ENCODE measurements around the gene PSMG4.

The PSMG4 gene

GRCh38 chr6:3258720-3259490 is at the start of gene PSMG4:
TSS of gene PSMG4 (plus strand) at chr6:3258947. CDS start at chr6:3259023, 76 bp downstream.
- DNase-seq (ENCODE audit: low read depth, low spot score) = no peak

- DNase-seq (ENCODE audit: low read depth, low spot score) = peak; percentile 97
Measured at GRCh38 chr6:3209114-3210023, 49.4 kb upstream of the PSMG4 start.

DNA sequence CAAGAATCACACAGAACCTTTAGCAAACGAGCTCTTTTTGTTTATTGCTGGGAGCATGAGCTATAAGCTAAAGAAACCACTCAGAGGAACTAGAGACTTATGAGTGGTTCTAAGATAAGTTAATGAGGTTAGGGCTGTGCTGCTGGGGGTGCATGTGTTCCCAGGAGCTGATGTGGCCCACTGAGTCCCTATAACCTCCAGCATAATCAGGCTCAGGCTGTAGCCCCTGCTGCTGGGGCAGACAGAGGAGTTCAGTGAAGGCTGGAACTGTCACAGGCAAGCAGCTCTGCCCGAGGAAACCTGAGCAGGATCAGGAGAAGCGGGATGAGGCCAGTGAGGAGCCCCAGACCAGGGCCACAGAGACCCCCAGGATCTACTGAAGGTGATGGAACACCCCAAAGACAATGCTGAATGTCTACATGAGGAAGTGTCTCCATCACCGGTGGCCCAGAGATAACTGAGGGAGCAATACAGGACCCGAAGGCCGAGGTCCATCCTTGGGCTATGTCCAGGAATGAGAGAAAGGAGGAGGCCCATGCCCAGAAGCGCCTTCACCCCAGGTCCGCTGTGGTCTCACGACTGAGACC is 48.6 kb upstream of the PSMG4 start:
- no peak for DNase-seq (ENCODE audit: low read depth, low spot score)

- no peak for DNase-seq (ENCODE audit: low read depth, low spot score)
Measured at GRCh38 chr6:3211681-3212080, 47.1 kb upstream of the PSMG4 start.

DNA sequence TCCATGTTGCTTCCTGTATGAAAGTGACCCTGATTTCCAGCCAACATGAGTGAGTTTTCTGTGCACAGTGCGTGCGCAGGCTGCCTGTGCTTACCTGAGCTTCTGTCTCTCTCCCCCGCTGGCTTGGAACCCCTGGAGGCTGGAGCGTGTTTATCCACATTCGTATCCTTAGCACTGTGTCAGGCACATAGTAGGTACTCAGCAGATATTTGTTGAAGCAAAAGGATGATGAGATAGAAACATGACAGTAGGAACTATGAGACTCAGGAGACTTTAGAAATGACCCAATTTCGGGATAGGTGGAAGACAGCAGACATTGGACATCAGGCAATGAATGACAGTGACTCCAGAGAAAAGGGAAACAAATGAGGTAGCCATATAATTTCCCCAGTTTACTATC is 46.5 kb upstream of the PSMG4 start:
- DNase-seq (ENCODE audit: low read depth, low spot score) = no peak

DNA sequence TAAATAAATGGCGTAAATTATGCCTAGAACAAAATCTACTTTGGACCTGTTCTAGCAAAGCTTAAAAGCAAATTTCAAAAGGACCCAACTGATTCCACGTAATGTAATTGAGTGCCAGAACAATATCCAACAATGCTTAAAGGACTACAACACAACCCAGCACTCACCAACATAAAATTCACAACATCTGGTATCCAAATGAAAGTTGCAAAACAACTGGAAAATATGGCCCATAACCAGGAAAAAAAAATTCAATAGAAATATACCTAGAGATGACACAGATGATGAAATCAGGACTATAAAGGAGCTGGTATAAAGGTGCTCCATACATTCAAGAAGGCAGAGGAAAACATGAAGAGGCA is 45.4 kb upstream of the PSMG4 start:
- no peak for DNase-seq (ENCODE audit: low read depth, low spot score)

DNA sequence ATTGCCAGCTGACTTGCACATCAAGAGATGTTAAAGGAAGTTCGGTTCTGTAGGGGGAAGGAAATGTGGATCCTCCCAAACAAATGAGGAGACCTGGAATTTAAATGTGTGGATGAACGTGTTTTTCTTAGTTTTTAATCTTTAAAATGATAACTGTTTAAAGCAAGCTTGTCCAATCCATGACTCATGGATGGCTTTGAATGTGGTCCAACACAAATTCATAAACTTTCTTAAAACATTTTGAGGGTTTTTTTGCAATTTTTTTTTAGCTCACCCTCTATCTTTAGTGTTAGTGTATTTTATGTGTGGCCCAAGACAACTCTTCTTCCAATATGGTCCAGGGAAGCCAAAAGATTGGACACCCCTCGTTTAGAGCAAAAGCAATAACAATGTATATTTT is 43.8 kb upstream of the PSMG4 start:
- DNase-seq (ENCODE audit: low read depth, low spot score) = no peak

DNA sequence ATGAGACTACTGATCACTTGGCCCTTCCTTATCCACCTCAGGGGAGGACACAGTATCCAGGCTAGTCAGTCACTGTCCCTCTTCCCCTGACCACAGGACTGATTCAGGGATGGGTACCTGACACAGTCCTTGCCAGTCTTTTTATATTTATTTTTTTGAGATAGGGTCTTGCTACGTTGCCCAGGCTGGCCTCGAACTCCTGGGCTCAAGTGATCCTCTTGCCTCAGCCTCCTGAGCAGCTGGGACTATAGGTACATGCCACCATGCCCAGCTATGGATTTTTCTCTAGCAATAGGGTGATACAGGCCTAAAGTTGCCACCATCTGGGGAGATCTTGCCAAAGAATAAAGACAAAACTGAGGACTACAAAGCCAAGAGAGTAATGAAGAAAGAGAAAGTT is 41.5 kb upstream of the PSMG4 start:
- DNase-seq (ENCODE audit: low read depth, low spot score) = no peak

DNA sequence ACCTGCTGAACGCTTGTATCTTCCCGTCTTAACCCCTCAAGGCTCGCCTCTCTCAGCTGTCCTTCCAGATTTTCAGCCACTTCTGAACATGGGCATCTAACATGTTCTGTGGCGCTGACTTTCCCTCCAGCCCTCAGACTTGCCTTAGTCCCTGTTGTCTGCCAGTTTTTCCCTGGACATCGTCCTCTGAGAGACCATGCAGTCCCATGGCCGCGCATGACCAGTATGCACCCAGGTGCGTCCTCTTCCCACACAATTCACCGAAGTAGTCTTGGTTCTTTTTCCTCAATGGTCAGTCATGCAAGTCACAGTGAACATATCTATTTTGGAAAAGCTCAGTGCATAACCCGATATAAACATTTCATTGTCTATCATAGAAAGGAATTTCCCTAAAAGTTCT is 40.5 kb upstream of the PSMG4 start:
- DNase-seq (ENCODE audit: low read depth, low spot score) = no peak

GRCh38 chr6:3220366-3220765 is 38.4 kb upstream of the PSMG4 start:
- DNase-seq (ENCODE audit: low read depth, low spot score) = no peak

DNA sequence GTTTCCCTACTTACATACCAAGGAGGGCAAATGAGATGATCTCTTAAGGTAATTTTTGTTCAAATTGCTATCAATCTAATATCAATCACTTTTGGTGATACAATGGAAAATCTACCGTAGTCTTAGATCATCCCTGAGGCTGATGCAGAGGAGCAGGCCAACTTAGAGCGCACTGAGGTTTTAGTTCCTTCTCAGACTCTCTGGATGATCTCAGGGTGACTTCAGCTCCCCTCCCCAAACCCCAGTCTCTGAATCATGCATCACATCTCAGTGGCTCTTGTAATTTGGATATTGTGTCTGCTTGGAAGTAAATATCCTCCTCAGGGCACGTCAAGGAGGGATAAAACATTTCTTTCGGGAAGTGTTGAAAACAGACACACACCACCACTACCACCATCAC is 37.2 kb upstream of the PSMG4 start:
- DNase-seq (ENCODE audit: low read depth, low spot score) = no peak

GRCh38 chr6:3222506-3223038 is 36.2 kb upstream of the PSMG4 start:
- no peak for DNase-seq (ENCODE audit: low read depth, low spot score)

DNA sequence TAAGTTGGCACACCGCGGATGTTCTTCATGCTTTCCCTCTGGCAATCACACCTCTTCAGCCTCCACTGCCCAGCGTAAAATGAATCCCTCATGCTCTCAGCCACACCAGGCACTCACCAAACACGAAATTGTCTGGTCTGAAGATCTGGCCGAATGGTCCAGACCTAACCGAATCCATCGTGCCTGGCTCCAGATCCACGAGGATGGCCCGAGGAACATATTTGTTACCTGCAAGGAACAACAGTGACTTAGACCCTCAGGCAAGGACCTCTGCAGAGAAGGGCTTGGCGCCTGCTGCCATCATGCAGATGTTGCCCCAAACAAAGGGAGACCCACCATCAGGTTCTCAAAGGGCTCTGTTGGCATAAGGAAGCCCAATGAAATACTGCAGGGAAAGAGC is 32.7 kb upstream of the PSMG4 start:
- DNase-seq (ENCODE audit: low read depth, low spot score) = no peak

DNA sequence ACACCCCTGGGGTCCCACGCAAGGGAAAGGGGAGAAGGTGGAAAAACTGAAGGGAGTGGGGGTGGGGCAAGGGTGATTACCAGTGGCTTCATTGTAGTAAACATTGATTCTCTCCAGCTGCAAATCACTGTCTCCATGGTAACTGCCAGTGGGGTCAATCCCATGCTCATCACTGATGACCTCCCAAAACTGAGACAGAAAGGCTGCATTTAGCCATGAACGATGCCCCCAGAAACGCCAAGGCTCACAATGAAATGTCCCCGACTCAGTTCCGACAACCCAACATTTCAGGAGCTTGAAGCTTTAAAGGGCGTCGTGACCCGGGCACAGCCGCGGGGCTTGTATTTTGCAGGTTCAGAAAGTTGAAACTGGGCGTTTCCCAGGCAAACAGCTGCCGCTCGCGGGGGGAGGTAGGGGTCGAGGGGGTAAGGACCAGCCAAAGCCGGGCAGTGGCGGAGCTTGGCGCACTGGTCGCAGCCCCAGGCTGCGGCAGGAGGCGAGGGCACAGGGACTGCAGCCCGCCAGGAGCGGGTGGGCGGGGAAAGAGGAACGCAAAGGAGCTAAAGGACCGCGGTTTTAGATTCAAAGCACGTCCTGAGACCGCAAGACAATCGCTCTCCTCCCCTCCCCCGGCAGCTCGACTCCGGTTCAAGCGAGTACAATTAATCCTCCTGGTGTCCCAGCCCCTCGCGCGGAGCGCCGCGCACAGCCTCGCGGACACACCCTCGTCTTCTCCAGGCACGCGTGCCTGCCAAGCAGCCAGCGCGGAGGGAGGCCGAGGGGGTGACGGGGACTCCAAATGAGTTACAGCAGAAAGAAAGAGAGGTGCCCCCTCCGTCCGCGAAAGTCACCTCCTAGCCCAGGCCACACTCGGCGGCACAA is 32.0 kb upstream of the PSMG4 start:
- no peak for DNase-seq (ENCODE audit: low read depth, low spot score)

DNA sequence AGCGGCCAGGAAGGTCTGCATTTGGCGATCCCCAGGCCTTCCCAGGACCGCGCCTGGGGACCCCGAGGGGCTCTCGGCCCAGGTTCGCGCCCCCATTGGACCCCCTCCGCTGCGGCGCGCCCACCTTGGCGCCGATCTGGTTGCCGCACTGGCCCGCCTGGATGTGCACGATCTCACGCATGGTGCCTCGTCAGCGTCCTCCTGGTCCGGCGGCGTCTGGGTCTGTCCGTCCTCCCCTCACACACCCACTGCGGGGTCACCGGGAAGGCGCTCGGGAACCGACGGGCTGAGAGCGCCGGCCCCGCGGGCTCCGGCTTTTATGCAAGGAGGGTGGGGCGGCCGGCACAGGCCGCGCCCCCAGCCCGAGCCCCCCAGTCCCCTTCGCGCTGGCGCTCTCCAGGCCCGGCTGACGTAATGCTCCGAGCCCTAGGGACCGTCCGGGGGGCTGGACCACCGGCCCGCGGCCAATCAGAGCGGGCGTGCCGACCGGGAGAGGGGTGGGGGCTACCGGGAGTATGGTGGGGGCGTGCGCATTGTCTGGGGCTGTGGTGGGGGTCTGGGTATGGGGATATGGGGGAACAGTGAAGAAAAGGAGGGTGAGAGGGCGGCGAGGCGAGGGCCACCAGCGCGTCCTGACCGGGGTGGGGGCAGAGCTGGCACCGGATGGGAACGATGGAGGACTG is 31.2 kb upstream of the PSMG4 start, which contains the start of gene TUBB2B:
Gene TUBB2B (minus strand): TSS at position 291 of the 683 bp plus-strand sequence. CDS start 110 bp downstream, at position 181.
- DNase-seq (ENCODE audit: low read depth, low spot score) = no peak

DNA sequence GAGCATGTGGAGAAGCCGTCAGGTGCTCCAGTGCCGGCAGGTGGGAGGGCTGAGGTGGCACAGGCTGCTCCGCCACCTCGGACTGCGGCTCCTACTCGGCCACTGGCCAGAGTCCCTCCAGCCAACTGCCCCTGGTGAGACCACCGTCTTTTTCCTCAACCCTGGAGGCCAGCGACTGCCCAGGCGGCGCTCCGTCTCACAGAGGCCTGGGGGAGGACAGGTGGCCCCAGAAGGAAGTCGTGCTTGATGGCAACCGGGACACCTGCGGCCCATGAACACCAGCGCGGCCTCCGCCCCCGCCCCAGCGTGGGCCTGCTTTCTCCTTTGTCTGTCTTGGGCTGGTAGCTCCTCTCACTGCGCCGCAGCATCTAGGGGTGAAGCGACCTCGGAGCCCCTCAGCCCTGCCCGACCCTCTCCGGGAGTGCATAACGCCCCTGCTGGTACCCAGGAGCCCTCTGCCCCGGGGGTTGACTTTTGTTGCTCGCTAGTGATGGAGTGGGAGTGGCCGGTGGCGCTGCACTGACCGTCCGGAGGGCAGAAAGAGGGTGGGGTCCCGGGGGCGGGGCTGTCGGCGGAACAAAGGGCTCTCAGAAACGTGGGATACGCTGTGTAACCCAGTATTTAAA is 30.6 kb upstream of the PSMG4 start:
- no peak for DNase-seq (ENCODE audit: low read depth, low spot score)

GRCh38 chr6:3228771-3229565 is 29.8 kb upstream of the PSMG4 start:
- no peak for DNase-seq (ENCODE audit: low read depth, low spot score)

DNA sequence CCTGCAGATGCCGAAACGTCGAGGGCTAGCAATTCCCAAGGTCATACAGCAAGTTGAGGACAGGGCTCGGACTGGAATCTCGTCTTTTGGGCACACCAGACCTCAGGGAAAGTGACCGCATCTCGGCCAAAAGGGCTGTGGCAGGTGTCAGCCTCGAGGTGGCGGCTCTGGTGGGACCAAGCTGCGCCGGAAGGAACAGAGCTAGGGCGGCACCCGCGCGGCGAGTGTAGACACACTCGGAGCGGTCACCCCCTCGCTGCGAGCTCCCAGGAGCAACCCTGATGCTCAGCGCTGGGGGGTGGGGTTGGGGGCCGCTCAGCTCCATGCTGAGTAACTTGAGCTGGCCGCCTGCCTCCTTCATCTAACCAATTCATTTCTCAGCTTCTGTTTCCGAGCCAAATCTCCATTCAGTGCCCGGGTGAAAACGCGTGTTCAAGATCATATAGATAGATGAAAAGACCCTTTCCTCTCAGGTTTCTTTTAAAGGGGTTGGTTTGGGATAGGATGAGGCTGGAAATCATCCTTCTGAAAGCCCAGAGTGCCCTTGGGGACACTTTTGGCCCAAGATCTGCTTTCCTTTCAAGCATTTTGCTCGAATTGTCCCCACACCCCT is 29.1 kb upstream of the PSMG4 start:
- DNase-seq (ENCODE audit: low read depth, low spot score) = no peak
